GM19043 (cell line): Measurements from ENCODE around the gene TRPM6.
"Not testable (repeated sequence)": the region's sequence is repeated elsewhere in the genome, so short reads cannot be mapped to it uniquely, and the experiment has no call there.

ENCODE experiments used
- ATAC-seq: cut with Tn5 transposase; IDR thresholded peaks from one replicate; pipeline ENCODE4 v1.9.1; 2021; ENCODE audit warnings: low read depth; ENCODE audit not compliant: unreplicated experiment

TRPM6 gene

DNA sequence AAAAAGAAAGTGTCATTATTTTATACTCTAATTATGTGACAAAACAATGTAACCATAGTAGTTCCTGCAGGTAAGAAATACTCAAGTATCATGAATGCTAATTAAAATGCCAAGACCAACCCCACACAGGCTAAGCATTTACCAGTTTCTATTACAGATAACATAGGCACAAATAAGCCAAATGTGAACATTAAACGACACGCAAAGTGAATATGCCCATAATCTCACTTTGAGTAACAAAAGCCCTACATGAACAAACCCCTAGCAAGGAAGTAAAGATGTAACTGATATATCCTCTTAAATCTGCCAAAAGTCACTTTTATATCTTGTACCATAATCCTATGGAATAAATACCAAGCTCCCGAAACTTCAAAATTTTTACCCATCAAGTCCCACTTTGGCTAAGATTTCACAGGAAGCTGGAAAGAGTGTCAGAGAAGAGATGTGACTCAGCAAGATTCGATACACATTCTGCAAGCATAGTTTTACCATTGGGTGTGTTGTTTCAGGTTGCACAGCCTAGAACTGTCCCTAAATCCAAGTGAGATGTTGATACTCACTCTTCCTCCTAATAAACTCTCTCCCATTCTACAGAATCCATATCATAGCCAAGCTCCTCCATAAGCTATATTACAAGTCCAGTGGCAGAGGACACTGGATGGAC is 28.8 kb downstream of the TRPM6 start:
- ATAC-seq, result no peak

DNA sequence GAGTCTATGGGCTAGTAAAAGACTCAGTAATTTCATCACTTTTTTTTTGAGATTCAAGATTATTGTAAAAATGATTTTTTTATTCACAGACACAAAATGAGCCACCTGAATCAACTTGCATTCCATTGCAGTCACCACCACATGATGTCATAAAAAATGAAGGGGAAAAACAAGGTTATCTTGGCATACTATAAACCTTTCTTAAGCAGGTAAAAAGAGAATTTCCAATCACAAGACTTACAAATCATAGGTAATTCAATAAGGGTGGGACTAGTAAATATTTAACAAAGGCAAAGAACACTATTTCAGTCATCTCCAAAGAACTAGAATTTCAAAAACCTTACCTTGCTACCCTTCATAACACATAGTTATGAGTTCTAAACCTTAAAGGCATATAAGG is 30.7 kb downstream of the TRPM6 start:
- ATAC-seq, result no peak

GRCh38 chr9:74855072-74855471 is 32.6 kb downstream of the TRPM6 start:
- no peak for ATAC-seq

- not testable (repeated sequence) for ATAC-seq
Observed at GRCh38 chr9:74853024-74853423, 34.7 kb downstream of the TRPM6 start.

- no peak for ATAC-seq
Observed at GRCh38 chr9:74848153-74848525, 39.6 kb downstream of the TRPM6 start.

DNA sequence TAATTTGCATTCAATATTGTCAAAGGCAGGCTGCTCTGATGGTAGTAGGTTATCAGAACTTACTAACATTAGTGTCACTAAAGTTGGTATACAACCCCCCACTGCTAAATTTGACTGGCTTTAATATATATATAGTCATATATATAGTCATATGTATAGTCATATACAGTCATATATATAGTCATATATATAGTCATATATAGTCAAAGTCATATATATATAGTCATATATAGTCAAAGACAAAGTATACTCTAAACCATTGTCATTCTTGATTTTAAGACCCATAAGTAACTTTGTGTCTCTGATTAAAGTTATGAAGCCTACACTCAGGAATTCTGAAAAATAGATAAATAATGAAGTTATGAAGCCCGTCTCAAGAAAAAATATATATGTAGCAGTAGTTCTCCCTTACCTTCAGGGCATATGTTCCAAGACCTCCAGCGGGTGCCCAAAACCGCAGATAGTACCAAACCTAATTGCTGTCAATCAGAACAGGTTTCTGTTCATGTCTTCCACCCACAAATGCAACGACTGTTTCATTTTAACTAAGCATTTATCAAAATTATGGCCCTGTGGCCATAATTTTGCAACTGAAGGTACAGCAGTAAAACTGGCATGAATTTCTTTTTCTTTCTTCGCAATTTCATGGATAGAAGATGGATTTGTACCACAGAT is 40.1 kb downstream of the TRPM6 start:
- no peak for ATAC-seq

DNA sequence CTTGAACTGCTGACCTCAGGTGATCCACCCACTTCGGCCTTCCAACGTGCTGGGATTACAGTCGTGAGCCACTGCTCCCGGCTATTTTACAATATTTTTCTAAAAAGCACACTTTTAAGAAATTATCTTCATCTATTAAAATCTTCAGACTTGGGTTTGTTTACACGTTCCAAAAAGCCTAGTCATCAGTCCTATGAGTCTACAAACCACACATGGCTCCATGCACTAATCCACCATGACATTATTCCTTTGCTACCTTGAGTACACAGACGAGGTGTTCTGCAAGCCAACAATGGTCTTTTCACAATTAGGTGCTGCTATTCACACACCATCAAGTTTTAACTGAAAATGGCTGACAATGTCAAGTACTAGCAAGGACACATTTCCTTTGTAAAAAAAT is 41.0 kb downstream of the TRPM6 start:
- no peak for ATAC-seq

- ATAC-seq, result no peak
Observed at GRCh38 chr9:74838351-74838750, 49.4 kb downstream of the TRPM6 start.

DNA sequence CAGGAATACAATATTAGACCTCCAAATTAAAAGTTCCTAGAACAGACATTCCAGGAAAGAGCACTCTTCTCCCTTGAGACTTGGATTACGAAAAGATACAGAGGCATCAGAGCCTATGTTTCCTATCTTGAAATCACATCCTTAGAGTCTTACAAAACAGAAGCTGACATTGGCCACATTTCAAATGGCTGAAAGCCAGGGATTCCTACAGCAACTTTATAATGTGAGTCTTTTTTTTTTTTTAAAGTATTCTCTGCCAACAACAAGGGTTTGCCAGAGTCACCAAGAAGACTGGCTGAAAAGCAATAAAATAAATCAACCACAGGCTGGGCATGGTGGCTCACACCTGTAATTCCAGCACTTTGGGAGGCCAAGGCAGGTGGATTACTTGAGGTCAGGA is 63.1 kb downstream of the TRPM6 start:
- no peak for ATAC-seq

GRCh38 chr9:74821636-74822035 is 66.1 kb downstream of the TRPM6 start:
- no peak for ATAC-seq

DNA sequence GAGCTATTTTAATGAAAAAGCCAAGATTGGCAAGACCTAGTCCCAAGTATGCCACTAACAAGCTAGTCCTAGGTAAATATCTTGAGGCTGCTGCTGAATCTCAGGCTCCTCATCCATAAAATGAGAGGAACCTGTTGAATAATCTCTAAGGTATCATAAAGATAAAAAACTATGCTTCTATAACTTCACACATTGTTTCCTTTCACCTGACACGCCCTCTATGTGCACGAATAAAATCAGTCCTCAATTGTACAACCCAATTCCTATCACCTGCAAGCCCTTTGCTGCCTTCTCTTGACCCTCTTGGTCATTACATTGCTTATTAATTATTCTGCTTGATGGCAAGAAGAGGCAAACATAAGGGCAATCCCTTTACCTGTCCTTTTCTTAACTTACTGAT is 69.9 kb downstream of the TRPM6 start:
- no peak for ATAC-seq

DNA sequence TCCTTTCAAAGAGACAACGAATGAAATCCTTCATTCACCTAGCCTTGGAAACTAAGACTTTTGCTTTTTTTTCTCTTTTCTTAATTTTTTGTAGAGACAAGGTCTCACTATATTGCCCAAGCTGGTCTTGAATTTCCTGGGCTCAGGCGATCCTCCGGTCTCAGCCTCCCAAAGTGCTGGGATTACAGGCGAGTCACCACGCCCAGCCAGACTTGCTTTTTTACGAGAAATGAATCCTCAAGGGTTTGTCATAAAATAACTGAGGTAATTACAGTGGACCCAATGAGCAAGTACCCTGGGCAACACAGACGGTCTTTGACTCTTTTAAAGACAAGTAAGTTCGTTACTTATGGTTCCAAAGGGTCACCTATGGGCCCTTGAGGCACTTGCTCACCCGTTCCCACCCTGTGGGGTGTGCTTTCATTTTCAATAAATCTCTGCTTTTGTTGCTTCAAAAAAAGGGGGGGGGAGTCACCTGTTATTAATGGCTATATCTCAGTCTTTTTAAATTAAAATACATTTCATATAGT is 70.4 kb downstream of the TRPM6 start:
- ATAC-seq, result no peak

GRCh38 chr9:74810200-74810599 is 77.5 kb downstream of the TRPM6 start:
- no peak for ATAC-seq

DNA sequence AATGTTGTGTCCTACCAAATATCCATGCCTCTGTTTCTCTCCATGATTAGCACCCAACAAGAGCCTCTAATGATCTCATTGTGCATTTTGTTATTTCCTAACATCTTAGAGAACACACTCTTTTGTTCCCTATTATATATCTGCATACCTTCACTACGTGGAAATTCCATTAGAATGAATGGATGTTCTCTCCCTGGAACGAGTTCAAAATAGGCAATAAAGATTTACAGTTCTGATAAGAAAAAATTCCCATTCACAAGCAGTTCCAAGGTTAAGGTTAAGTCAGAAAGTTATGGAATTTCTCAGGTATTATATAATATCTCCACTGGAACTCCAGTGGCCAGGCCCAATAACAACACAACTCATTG is 83.7 kb downstream of the TRPM6 start:
- no peak for ATAC-seq

GRCh38 chr9:74803376-74804017 is 84.2 kb downstream of the TRPM6 start:
- ATAC-seq, result no peak

- no peak for ATAC-seq
Observed at GRCh38 chr9:74800226-74800625, 87.5 kb downstream of the TRPM6 start.

DNA sequence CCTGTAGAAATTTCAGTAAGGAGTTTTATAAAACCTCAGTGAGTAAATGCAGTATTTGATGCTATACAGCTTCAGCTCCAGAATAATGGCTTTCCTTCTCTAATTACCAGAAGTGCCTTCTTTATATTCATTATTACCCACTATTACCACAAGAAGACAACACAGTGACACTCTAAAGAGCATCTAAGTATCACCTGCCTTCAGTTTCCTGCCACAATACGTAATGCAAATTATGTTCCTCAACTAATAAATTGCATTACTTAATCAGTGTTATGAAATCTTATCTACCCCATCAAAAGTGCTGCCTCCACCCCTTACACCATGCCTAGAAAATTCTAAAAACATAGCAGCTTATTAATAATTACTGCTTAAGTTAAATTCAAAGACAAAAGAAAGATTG is 91.9 kb downstream of the TRPM6 start:
- ATAC-seq, result no peak

- ATAC-seq, result no peak
Observed at GRCh38 chr9:74795081-74795480, 92.6 kb downstream of the TRPM6 start.

- ATAC-seq, result no peak
Observed at GRCh38 chr9:74784506-74784905, 103.2 kb downstream of the TRPM6 start.

GRCh38 chr9:74783408-74783807 is 104.3 kb downstream of the TRPM6 start:
- ATAC-seq, result no peak

GRCh38 chr9:74777136-74777879 is 110.4 kb downstream of the TRPM6 start:
- peak; percentile 53 for ATAC-seq
